Thoracic aorta endothelial cell (primary cell): ENCODE data around the gene CLASP1. TPM values are rescaled to one million over a fixed set of nuclear protein-coding genes. Genes with fewer than 3 reads are reported as not detected.

Experiments used
- small RNA-seq: library from RNA; depleted of rRNA; stranded (forward); fragments of <200 nt; gene quantifications from one replicate; pipeline ENCODE3, GENCODE V24; 2012
- total RNA-seq: library from RNA; depleted of rRNA; stranded (reverse); fragments of >200 nt; gene quantifications from 2 replicates; pipeline ENCODE4 v1.2.3, GENCODE V29; 2012

Gene CLASP1
- 79.6 and 87.6 TPM in 2 replicates for total RNA-seq

DNA sequence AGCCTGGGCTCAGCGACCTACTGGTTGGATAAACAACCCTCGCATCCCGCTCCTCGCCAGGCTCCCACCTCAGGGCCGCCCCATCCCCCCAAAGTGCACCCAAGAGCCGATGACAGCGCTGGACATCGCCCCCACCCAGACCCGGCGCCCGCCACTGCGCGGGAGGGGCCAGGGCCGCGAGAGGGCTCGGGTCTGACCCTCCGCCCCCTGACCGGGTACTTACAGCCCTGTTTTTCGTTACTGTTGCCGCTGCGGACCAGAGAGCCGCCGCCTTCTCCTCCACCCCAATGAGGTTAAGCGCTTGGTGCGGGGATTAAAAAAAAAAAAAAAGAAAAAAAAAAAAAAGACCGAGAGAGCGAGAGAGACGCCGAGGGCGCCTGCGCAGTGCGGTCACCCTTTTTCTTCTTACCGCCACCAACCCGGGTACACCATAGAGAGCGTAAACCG, at the start of gene CLASP1:
Gene CLASP1, minus strand, starts transcription at position 314 of the 447 bp plus-strand sequence. CDS start 43,567 bp downstream, outside the sequence.

Small RNAs within 50 kb of the gene (small RNA-seq; reads per million reads assigned to genes)
- gene RF00019, result not detected
- gene RNU4ATAC, result 701 reads per million, percentile 99 among the genes with 10 or more reads in this experiment

Other genes starting within 250 kb of the CLASP1 start
- under 0.01 TPM in 2 replicates for gene RNU4ATAC, start 118.6 kb downstream of the CLASP1 start, total RNA-seq
- gene NIFK, start 87.4 kb upstream of the CLASP1 start, total RNA-seq, result 89.2 and 117 TPM in 2 replicates
- gene TSN, start 106.2 kb upstream of the CLASP1 start, total RNA-seq, result 80.1 and 81.8 TPM in 2 replicates